Measurements from ENCODE around the gene GRID2. TPM values are rescaled to one million over a fixed set of nuclear protein-coding genes. Genes with fewer than 3 reads are reported as not detected.
"Not testable (repeated sequence)": the region's sequence is repeated elsewhere in the genome, so short reads cannot be mapped to it uniquely, and the experiment has no call there.

Gene GRID2
- total RNA-seq, 1 donor, result not detected

DNA sequence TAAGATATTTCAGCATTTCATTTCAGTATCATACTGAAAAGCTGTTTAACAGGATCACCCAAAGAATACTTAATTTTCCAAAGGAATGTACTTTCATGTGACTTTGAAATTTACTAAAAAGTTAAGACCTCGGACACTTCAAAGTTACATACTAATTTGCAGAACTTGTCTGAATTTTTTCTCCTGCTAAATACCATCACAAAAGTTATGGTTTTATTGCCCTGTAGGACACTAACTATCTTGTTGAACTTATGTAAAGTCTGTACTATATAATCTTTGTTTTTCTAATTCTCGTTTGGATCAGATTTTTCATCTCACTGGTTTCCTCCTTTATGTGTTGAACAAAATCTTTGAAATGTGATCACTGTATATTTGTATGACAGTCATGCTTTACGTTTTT is 37.2 kb upstream of the GRID2 start:
- no peaks in the 10 kb centered on the region for H3K9me3 ChIP-seq (ENCODE audit: low read depth, low read length)
- no peaks in the 10 kb centered on the region for H3K79me2 ChIP-seq (ENCODE audit: insufficient read depth, low read length)
- no peaks in the 10 kb centered on the region for H3K4me1 ChIP-seq (ENCODE audit: insufficient read depth, low read length)
- no peak overlapping the region for H3K4me2 ChIP-seq (ENCODE audit: insufficient read depth, low read length)
- no peaks in the 10 kb centered on the region for H3K27me3 ChIP-seq (ENCODE audit: insufficient read depth, low read length)
- no peak overlapping the region for H3K4me3 ChIP-seq (ENCODE audit: insufficient read depth, low read length)
- H3K27ac ChIP-seq (ENCODE audit: low read depth, low read length), result no peak overlapping the region
- no peak overlapping the region for H2AFZ ChIP-seq (ENCODE audit: low read length)
- no peaks in the 10 kb centered on the region for H4K20me1 ChIP-seq (ENCODE audit: insufficient read depth, low read length)
- no peak for DNase-seq (ENCODE audit: insufficient read length, low spot score, missing footprints)
- TF ChIP-seq CTCF (IDR thresholded peaks at IDR 0.05; ENCODE audit: extremely low read depth, low read depth, low read length), result no peak
- H3K36me3 ChIP-seq (ENCODE audit: insufficient read depth, low read length), result no peaks in the 10 kb centered on the region

- Histone ChIP-seq H3K27me3 (ENCODE audit: insufficient read depth, low read length) (no peaks in the 10 kb centered on the region), H3K36me3 (ENCODE audit: insufficient read depth, low read length) (no peaks in the 10 kb centered on the region), H3K27ac (ENCODE audit: low read depth, low read length) (no peak overlapping the region), H3K4me2 (ENCODE audit: insufficient read depth, low read length) (no peak overlapping the region), H3K79me2 (ENCODE audit: insufficient read depth, low read length) (no peaks in the 10 kb centered on the region), H3K4me3 (ENCODE audit: insufficient read depth, low read length) (no peak overlapping the region), H3K9me3 (ENCODE audit: low read depth, low read length) (no peaks in the 10 kb centered on the region), H2AFZ (ENCODE audit: low read length) (no peak overlapping the region), H4K20me1 (ENCODE audit: insufficient read depth, low read length) (no peaks in the 10 kb centered on the region), H3K4me1 (ENCODE audit: insufficient read depth, low read length) (no peaks in the 10 kb centered on the region)
- no peak for TF ChIP-seq CTCF (IDR thresholded peaks at IDR 0.05; ENCODE audit: extremely low read depth, low read depth, low read length)
- DNase-seq (ENCODE audit: insufficient read length, low spot score, missing footprints), result no peak
Measured at GRCh38 chr4:92268642-92269041, 35.1 kb upstream of the GRID2 start.

GRCh38 chr4:92270908-92271307 is 32.9 kb upstream of the GRID2 start:
- H3K27me3 ChIP-seq (ENCODE audit: insufficient read depth, low read length), result no peaks in the 10 kb centered on the region
- no peak overlapping the region for H3K4me3 ChIP-seq (ENCODE audit: insufficient read depth, low read length)
- no peaks in the 10 kb centered on the region for H3K9me3 ChIP-seq (ENCODE audit: low read depth, low read length)
- H3K27ac ChIP-seq (ENCODE audit: low read depth, low read length), result no peak overlapping the region
- no peaks in the 10 kb centered on the region for H3K4me1 ChIP-seq (ENCODE audit: insufficient read depth, low read length)
- no peak for TF ChIP-seq CTCF (IDR thresholded peaks at IDR 0.05; ENCODE audit: extremely low read depth, low read depth, low read length)
- peak; percentile 3 for DNase-seq (ENCODE audit: insufficient read length, low spot score, missing footprints)
- no peaks in the 10 kb centered on the region for H3K79me2 ChIP-seq (ENCODE audit: insufficient read depth, low read length)
- H3K4me2 ChIP-seq (ENCODE audit: insufficient read depth, low read length), result no peak overlapping the region
- no peak overlapping the region for H2AFZ ChIP-seq (ENCODE audit: low read length)
- H3K36me3 ChIP-seq (ENCODE audit: insufficient read depth, low read length), result no peaks in the 10 kb centered on the region
- no peaks in the 10 kb centered on the region for H4K20me1 ChIP-seq (ENCODE audit: insufficient read depth, low read length)

- not testable (repeated sequence) for H3K27ac ChIP-seq (ENCODE audit: low read depth, low read length); H4K20me1 ChIP-seq (ENCODE audit: insufficient read depth, low read length); H3K36me3 ChIP-seq (ENCODE audit: insufficient read depth, low read length); H3K79me2 ChIP-seq (ENCODE audit: insufficient read depth, low read length); H3K27me3 ChIP-seq (ENCODE audit: insufficient read depth, low read length); H2AFZ ChIP-seq (ENCODE audit: low read length); H3K4me2 ChIP-seq (ENCODE audit: insufficient read depth, low read length); H3K4me3 ChIP-seq (ENCODE audit: insufficient read depth, low read length); DNase-seq (ENCODE audit: insufficient read length, low spot score, missing footprints); H3K4me1 ChIP-seq (ENCODE audit: insufficient read depth, low read length); H3K9me3 ChIP-seq (ENCODE audit: low read depth, low read length)
Measured at GRCh38 chr4:92271551-92271950, 32.2 kb upstream of the GRID2 start.

GRCh38 chr4:92277057-92277881 is 26.5 kb upstream of the GRID2 start:
- not testable (repeated sequence) for H3K27me3 ChIP-seq (ENCODE audit: insufficient read depth, low read length); H3K27ac ChIP-seq (ENCODE audit: low read depth, low read length); H2AFZ ChIP-seq (ENCODE audit: low read length); H3K79me2 ChIP-seq (ENCODE audit: insufficient read depth, low read length); H3K36me3 ChIP-seq (ENCODE audit: insufficient read depth, low read length); H3K4me3 ChIP-seq (ENCODE audit: insufficient read depth, low read length); H3K4me2 ChIP-seq (ENCODE audit: insufficient read depth, low read length); H4K20me1 ChIP-seq (ENCODE audit: insufficient read depth, low read length); DNase-seq (ENCODE audit: insufficient read length, low spot score, missing footprints); H3K4me1 ChIP-seq (ENCODE audit: insufficient read depth, low read length); H3K9me3 ChIP-seq (ENCODE audit: low read depth, low read length)
